ENCODE measurements around the gene CABLES1. TPM values are rescaled to one million over a fixed set of nuclear protein-coding genes. Genes with fewer than 3 reads are reported as not detected.

CABLES1 gene
- polyA plus RNA-seq, 1 donor (not counting 4 experiments of a cell fraction or from before 2014, with no cell fraction given), result 1.00 TPM

- H3K4me3 ChIP-seq (ENCODE audit: control insufficient read depth in 2 of 3, extremely low read depth in 1 of 3, insufficient read depth in 2 of 3, low read depth in 1 of 3, low read length in 3 of 3), result no peak overlapping the region
- no peak overlapping the region for H2AFZ ChIP-seq (ENCODE audit: control insufficient read depth, low read length)
- FAIRE-seq (no peak), DNase-seq (ENCODE audit: low read depth, low spot score) (no peak)
- no peaks in the 10 kb centered on the region for H3K79me2 ChIP-seq (ENCODE audit: control insufficient read depth, insufficient read depth, low read length)
- no peaks in the 10 kb centered on the region for H3K9me1 ChIP-seq (ENCODE audit: control insufficient read depth, extremely low read depth, insufficient read depth, low read length)
- H3K27me3 ChIP-seq (ENCODE audit: control insufficient read depth, extremely low read depth, insufficient read depth, low read length), result no peaks in the 10 kb centered on the region
- no peaks in the 10 kb centered on the region for H3K36me3 ChIP-seq (ENCODE audit: control insufficient read depth in 2 of 2, extremely low read depth in 1 of 2, insufficient read depth in 2 of 2, low read length in 2 of 2)
- no peaks in the 10 kb centered on the region for H3K9me3 ChIP-seq (ENCODE audit: control insufficient read depth, low read depth, low read length)
- peaks cover 14% of the 10 kb centered on the region for H3K4me1 ChIP-seq (ENCODE audit: control insufficient read depth, extremely low read depth, insufficient read depth, low read length)
- no peak overlapping the region for H3K4me2 ChIP-seq (ENCODE audit: control insufficient read depth, extremely low read depth, insufficient read depth, low read depth, low read length)
- no peak for TF ChIP-seq EZH2 (IDR thresholded peaks at IDR 0.05; ENCODE audit: low read length)
- TF ChIP-seq CTCF (optimal IDR thresholded peaks at IDR 0.05 in 1 of 3, IDR thresholded peaks at IDR 0.05 in 1 of 3, conservative IDR thresholded peaks at IDR 0.05 in 1 of 3; ENCODE audit: extremely low read depth in 1 of 3, insufficient read depth in 2 of 3, low read length in 3 of 3), result no peak
- no peaks in the 10 kb centered on the region for H4K20me1 ChIP-seq (ENCODE audit: control insufficient read depth, extremely low read depth, insufficient read depth, low read length)
- dilution Hi-C loops (cut with MboI; ENCODE audit: extremely low pct_ligation_motif_present, low sequenced_read_pairs), result no loop called here
- no peak overlapping the region for H3K27ac ChIP-seq (ENCODE audit: control insufficient read depth, insufficient read depth, low read length)
- no peak overlapping the region for H3K9ac ChIP-seq (ENCODE audit: control insufficient read depth, extremely low read depth, insufficient read depth, low read length)
Observed at GRCh38 chr18:23189099-23189498, 53.8 kb downstream of the CABLES1 start.

- Histone ChIP-seq H3K79me2 (ENCODE audit: control insufficient read depth, insufficient read depth, low read length) (no peaks in the 10 kb centered on the region), H4K20me1 (ENCODE audit: control insufficient read depth, extremely low read depth, insufficient read depth, low read length) (no peaks in the 10 kb centered on the region), H2AFZ (ENCODE audit: control insufficient read depth, low read length) (no peak overlapping the region), H3K27ac (ENCODE audit: control insufficient read depth, insufficient read depth, low read length) (no peak overlapping the region), H3K27me3 (ENCODE audit: control insufficient read depth, extremely low read depth, insufficient read depth, low read length) (no peaks in the 10 kb centered on the region), H3K9ac (ENCODE audit: control insufficient read depth, extremely low read depth, insufficient read depth, low read length) (no peak overlapping the region), H3K9me1 (ENCODE audit: control insufficient read depth, extremely low read depth, insufficient read depth, low read length) (no peaks in the 10 kb centered on the region), H3K9me3 (ENCODE audit: control insufficient read depth, low read depth, low read length) (no peaks in the 10 kb centered on the region), H3K4me2 (ENCODE audit: control insufficient read depth, extremely low read depth, insufficient read depth, low read depth, low read length) (no peak overlapping the region), H3K4me3 (ENCODE audit: control insufficient read depth in 2 of 3, extremely low read depth in 1 of 3, insufficient read depth in 2 of 3, low read depth in 1 of 3, low read length in 3 of 3) (no peak overlapping the region), H3K36me3 (ENCODE audit: control insufficient read depth in 2 of 2, extremely low read depth in 1 of 2, insufficient read depth in 2 of 2, low read length in 2 of 2) (no peaks in the 10 kb centered on the region), H3K4me1 (ENCODE audit: control insufficient read depth, extremely low read depth, insufficient read depth, low read length) (peaks cover 18% of the 10 kb centered on the region)
- TF ChIP-seq EZH2 (IDR thresholded peaks at IDR 0.05; ENCODE audit: low read length) (no peak), CTCF (optimal IDR thresholded peaks at IDR 0.05 in 1 of 3, IDR thresholded peaks at IDR 0.05 in 1 of 3, conservative IDR thresholded peaks at IDR 0.05 in 1 of 3; ENCODE audit: extremely low read depth in 1 of 3, insufficient read depth in 2 of 3, low read length in 3 of 3) (no peak)
- FAIRE-seq (no peak), DNase-seq (ENCODE audit: low read depth, low spot score) (no peak)
- dilution Hi-C loops (cut with MboI; ENCODE audit: extremely low pct_ligation_motif_present, low sequenced_read_pairs), result no loop called here
Observed at GRCh38 chr18:23189768-23190661, 54.7 kb downstream of the CABLES1 start.

Measured in keratinocyte (primary cell).